Ovary (tissue), 3 donors: Measurements from ENCODE around the gene RFC4.

Experiments
- CTCF ChIP-seq, 3 donors: fragments of 450-650 bp in 2 of 3; fragments of 200-600 bp in 1 of 3; IDR thresholded peaks; one replicate each; pipeline versions ENCODE4 v1.5.1 to v1.8.0; 2016 to 2022; ENCODE audit warnings: antibody characterized with exemption in 3 of 3, mild to moderate bottlenecking in 1 of 3
- POLR2A ChIP-seq: fragments of 450-650 bp; IDR thresholded peaks from one replicate; pipeline ENCODE4 v1.6.1; 2017; ENCODE audit warnings: antibody characterized with exemption, mild to moderate bottlenecking, moderate library complexity
- donor health status: DM: no; HTN: no; CAD: no.

DNA sequence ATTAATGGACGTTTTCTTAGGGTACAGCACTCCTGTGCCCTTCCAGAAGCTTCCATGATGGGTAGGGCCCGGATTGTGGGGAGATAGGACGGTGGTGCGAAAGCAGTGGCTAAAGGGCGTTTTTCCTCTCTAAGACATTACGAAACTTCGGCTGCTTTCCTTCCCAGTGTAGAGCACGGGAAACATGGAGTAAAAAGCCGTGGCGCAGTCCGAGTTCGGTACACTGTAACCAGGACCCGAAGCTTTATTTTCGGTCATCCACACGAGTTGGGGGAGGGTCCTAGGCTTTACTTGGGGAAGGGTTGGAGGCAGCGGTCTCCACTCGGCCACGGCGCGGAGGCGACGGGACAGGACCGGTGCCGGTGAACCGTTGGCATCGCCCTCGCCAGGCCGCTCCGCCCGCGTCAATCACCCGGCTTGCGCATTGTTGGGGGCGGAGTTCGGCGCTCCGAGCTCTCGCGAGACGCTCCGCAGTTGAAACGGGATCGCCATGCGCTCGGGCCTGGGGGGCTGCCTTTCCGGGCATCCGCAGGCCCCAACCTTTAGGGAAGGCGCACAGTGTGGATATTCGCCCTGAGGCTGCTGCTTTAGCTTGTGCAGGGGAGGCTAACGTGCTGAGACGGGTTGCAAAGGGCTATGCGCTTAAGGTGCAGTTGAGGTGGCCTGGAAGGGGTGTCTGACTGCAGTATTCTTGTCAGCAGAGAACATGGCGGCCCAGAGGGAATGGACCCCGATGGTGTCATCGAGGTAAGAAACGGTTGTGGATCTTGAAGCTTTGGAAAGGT lies 22.4 kb downstream of the RFC4 start:
- TF ChIP-seq CTCF (IDR thresholded peaks at IDR 0.05) (peak in 1 of 3 donors; percentile 12), POLR2A (peak; percentile 2)
